ENCODE data around the gene ALK. TPM values are rescaled to one million over a fixed set of nuclear protein-coding genes. Genes with fewer than 3 reads are reported as not detected.
A peak's percentile ranks its signal among the peaks of the same experiment; 100 is the strongest.

Gene ALK
- total RNA-seq (1 to 10 TPM in 3 of 9 donors, under 1 TPM in 5, not detected in 1; 0.09 to 1.8 (median 0.77) TPM), polyA plus RNA-seq (under 1 TPM; 0.34 to 0.60 (median 0.40) TPM)
- long read RNA-seq, donor 1, result 0 reads
- long read RNA-seq, donor 2, result 0 reads
- long read RNA-seq, donor 3, result 0 reads
- long read RNA-seq, donor 4, partial matches to known transcripts, result 1 of 1 reads
- long read RNA-seq, donor 4, other reads (novel, unspliced or antisense), result 0 of 1 reads
- long read RNA-seq, donor 5, result 0 reads
- long read RNA-seq, donor 6, result 0 reads
- long read RNA-seq, donor 7, result 0 reads
- long read RNA-seq, donor 8, result 0 reads
- long read RNA-seq, donor 9, result 0 reads
- long read RNA-seq, donor 10, result 0 reads

GRCh38 chr2:29921560-29921915 is at the start of gene ALK:
TSS of gene ALK (minus strand) at chr2:29921586. CDS start at chr2:29920659, 927 bp downstream.
- no peaks in the 10 kb centered on the region for H3K9me3 ChIP-seq (replicated peaks in 1 of 3)
- H3K27ac ChIP-seq, result peak within 1 kb of the TSS in 1 of 5 donors; percentile 52
- peaks cover 21% of the 10 kb centered on the region for H3K27me3 ChIP-seq
- TF ChIP-seq CTCF (IDR thresholded peaks at IDR 0.05), result no peak
- TF ChIP-seq POLR2A (IDR thresholded peaks at IDR 0.05), result no peak
- DNase-seq, result peak; percentile 90 to 97 (median 91)
- 0 to 2% (median 1%) methylated on average over 18 to 27 of the region's 27 CpGs for WGBS, 4 donors
- no peaks in the 10 kb centered on the region for H3K36me3 ChIP-seq (replicated peaks in 1 of 2)
- H3K4me1 ChIP-seq (replicated peaks in 1 of 2), result peaks cover 19 to 21% of the 10 kb centered on the region in 2 donors
- intact Hi-C loops (cut with DNase I), result loop anchor here (5.0 kb wide), 2 partner anchors 106 to 151 kb away; no protein-coding TSS in a partner anchor
- H3K4me3 ChIP-seq, result peak within 1 kb of the TSS in 1 of 4 donors; percentile 37

DNA sequence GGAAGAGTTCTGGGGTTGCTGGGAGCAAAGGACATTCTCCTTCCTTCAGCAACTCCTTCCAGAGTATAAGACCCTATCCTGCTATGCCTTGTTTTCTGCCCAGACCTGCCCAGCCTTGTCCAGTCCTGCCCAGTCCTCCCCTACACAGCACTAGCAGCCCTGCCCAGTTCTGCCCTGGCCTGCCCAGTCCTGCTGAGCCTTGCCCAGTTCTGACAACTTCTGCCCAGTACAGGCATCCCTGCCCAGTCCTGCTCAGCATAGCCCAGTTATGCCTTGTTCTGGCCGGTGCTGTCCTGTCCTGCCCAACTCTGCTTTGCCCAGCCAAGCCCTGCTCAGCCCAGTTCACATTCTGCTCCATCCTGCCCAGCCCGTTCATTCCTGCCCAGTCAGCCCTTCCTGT is 44.9 kb upstream of the ALK start:
- Histone ChIP-seq H3K9me3 (replicated peaks in 1 of 3) (no peaks in the 10 kb centered on the region), H3K36me3 (replicated peaks in 1 of 2) (no peaks in the 10 kb centered on the region), H3K4me1 (replicated peaks in 1 of 2) (no peaks in the 10 kb centered on the region), H3K27ac (no peak overlapping the region), H3K4me3 (no peak overlapping the region), H3K27me3 (no peaks in the 10 kb centered on the region)
- no peak for DNase-seq
- intact Hi-C loops (cut with DNase I), result no loop called here
- 81 to 93% (median 85%) methylated on average over 2 of the region's 2 CpGs for WGBS, 4 donors
- no peak for TF ChIP-seq POLR2A (IDR thresholded peaks at IDR 0.05)
- no peak for TF ChIP-seq CTCF (IDR thresholded peaks at IDR 0.05)

DNA sequence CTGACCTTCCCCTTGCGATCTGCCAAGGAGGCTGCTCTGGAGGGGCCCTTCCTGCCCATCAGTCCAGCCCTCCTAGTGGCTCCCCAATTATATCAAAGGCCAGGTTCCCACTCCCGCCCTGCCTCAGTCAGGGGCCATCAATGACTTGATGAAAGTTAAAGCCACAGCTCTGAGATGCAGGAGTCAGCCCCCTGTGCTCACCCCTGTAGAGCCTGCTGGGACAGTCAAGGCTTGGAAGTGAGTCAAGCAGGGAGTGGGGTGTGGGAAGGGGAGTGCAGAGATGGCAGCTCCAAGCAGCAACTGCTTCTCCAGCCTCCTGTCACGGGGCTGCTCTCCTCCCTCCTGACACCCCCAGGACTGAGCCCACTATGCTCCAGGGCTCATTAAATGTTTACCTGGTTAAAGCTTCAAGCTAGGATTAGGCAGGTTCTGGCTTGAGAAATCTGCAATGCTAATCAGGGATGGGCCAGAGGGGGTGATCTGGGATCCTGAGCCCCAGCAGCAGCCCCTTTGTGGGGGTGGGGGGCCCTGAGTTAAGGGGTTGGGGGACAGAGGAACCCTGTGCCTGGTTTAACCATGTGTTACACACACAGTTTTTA is 42.7 kb upstream of the ALK start:
- TF ChIP-seq POLR2A (IDR thresholded peaks at IDR 0.05), result no peak
- no peak for TF ChIP-seq CTCF (IDR thresholded peaks at IDR 0.05)
- Histone ChIP-seq H3K4me3 (no peak overlapping the region), H3K9me3 (replicated peaks in 1 of 3) (no peaks in the 10 kb centered on the region), H3K36me3 (replicated peaks in 1 of 2) (no peaks in the 10 kb centered on the region), H3K27me3 (no peaks in the 10 kb centered on the region), H3K27ac (no peak overlapping the region), H3K4me1 (replicated peaks in 1 of 2) (no peaks in the 10 kb centered on the region)
- DNase-seq, result no peak
- WGBS, 4 donors, result 38 to 57% (median 47%) methylated on average over 3 of the region's 3 CpGs
- intact Hi-C loops (cut with DNase I), result no loop called here

DNA sequence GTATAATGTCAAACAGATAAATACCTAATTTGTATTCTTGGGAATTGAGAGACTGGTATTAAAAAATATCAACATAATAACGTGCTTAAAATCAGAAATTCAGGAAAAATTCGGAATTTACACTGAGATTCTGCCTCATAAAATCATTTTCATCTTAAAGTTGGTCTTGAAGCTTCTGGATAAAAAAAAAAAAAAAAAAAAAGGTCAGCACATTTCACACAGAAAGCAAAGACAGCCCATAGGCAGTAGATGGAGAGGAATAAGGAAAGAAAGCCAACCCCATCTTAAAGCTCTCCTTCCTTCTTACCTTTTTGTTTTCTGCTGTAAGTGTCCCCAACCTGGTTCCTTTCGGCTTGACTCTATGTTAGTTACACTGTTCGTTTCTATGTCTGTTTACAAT is 41.5 kb upstream of the ALK start:
- Histone ChIP-seq H3K9me3 (replicated peaks in 1 of 3) (no peaks in the 10 kb centered on the region), H3K27ac (no peak overlapping the region)

More for the DNA sequence above, 41.5 kb upstream of the ALK start:
- H3K27me3 ChIP-seq, result no peaks in the 10 kb centered on the region
- intact Hi-C loops (cut with DNase I), result no loop called here
- no peak overlapping the region for H3K4me3 ChIP-seq
- no peak for TF ChIP-seq CTCF (IDR thresholded peaks at IDR 0.05)
- TF ChIP-seq POLR2A (IDR thresholded peaks at IDR 0.05), result no peak
- no peak for DNase-seq
- WGBS, 4 donors, result 66 to 73% (median 68%) methylated on average over 4 of the region's 4 CpGs
- H3K36me3 ChIP-seq (replicated peaks in 1 of 2), result no peaks in the 10 kb centered on the region
- no peaks in the 10 kb centered on the region for H3K4me1 ChIP-seq (replicated peaks in 1 of 2)
